Activated CD8-positive, alpha-beta T cell treated with anti-CD3 and anti-CD28 coated beads for 36 hours (primary cell): ENCODE results near the gene SLC8B1. TPM values are rescaled to one million over a fixed set of nuclear protein-coding genes. Genes with fewer than 3 reads are reported as not detected.

ENCODE experiments used
- ATAC-seq: fragments of 200-7000 bp; cut with Tn5 transposase; one replicate; pipeline ENCODE4 v1.10.0; 2021; ENCODE audit warnings: mild to moderate bottlenecking, moderate library complexity
- CTCF ChIA-PET: fragments of 350-600 bp; sonication (Branson Sonifier 250); formaldehyde crosslinking; loops from one replicate; lab custom pipeline; 2021; ENCODE audit warnings: antibody characterized with exemption; lab: Charles Lee
- POLR2A ChIA-PET: fragments of 350-600 bp; sonication (Branson Sonifier 250); formaldehyde crosslinking; loops from one replicate; lab custom pipeline; 2021; ENCODE audit warnings: antibody characterized with exemption; lab: Charles Lee
- DNase-seq: peaks from one replicate; pipeline ENCODE4 v3.0.0-alpha.2; 2020
- H3K27ac Mint-ChIP-seq: one replicate; pipeline ENCODE4 v1.8.0; 2021; ENCODE audit warnings: mild to moderate bottlenecking, mixed read lengths
- H3K27me3 Mint-ChIP-seq: one replicate; pipeline ENCODE4 v1.8.0; 2021; ENCODE audit warnings: mixed read lengths
- H3K36me3 Mint-ChIP-seq: one replicate; pipeline ENCODE4 v1.8.0; 2021; ENCODE audit warnings: low read depth, mixed read lengths
- H3K4me1 Mint-ChIP-seq: one replicate; pipeline ENCODE4 v1.8.0; 2021; ENCODE audit warnings: low read depth, mixed read lengths
- H3K4me3 Mint-ChIP-seq: one replicate; pipeline ENCODE4 v1.8.0; 2021; ENCODE audit warnings: mild to moderate bottlenecking, moderate library complexity, mixed read lengths
- H3K9me3 Mint-ChIP-seq: one replicate; pipeline ENCODE4 v1.8.0; 2021; ENCODE audit warnings: mixed read lengths
- intact Hi-C: fragments of 100-400 bp; cut with micrococcal nuclease; formaldehyde crosslinking; loops from one replicate; pipeline ENCODE4 v1.10.0; 2022
- total RNA-seq, 2 experiments: library from RNA; stranded (reverse); gene quantifications; one replicate each; pipeline ENCODE4 v1.2.3, GENCODE V29; 2021
- TF ChIP-seq, protein P1 (sequence below): fragments of 200-600 bp; IDR thresholded peaks from one replicate; pipeline ENCODE4 v1.8.0; 2022; ENCODE audit warnings: antibody characterized with exemption, mild to moderate bottlenecking

SLC8B1 gene
- total RNA-seq, 2 experiments from 2014 or later: 13.4 to 18.9 TPM

DNA sequence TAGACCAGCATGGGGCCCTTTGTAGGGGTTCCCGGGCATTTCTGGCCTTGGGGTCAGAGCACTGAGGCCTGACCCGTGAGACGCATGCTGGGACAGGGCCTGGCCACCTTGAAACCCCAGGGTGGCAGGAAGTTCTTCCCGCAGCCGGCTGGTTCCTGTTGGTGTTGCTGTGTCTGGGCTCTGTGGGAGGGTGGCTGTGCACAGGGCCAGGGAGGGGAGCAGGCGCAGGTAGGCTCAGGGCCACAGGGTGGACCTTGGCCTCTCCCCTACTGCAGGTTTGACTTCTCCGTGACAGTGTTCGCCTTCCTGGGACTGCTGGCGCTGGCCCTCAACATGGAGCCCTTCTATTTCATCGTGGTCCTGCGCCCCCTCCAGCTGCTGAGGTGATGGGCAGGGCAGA lies 48.2 kb downstream of the SLC8B1 start:
- CTCF ChIA-PET: no interaction called here
- intact Hi-C loops: no loop called here
- Mint-ChIP-seq H3K27ac (no peak overlapping the region), H3K36me3 (peaks cover 9% of the 10 kb centered on the region), H3K4me3 (no peak overlapping the region), H3K27me3 (no peaks in the 10 kb centered on the region), H3K4me1 (no peaks in the 10 kb centered on the region), H3K9me3 (no peaks in the 10 kb centered on the region)
- POLR2A ChIA-PET: no interaction called here
- DNase-seq: no peak
- no peak for ATAC-seq
- TF ChIP-seq, protein P1, sequence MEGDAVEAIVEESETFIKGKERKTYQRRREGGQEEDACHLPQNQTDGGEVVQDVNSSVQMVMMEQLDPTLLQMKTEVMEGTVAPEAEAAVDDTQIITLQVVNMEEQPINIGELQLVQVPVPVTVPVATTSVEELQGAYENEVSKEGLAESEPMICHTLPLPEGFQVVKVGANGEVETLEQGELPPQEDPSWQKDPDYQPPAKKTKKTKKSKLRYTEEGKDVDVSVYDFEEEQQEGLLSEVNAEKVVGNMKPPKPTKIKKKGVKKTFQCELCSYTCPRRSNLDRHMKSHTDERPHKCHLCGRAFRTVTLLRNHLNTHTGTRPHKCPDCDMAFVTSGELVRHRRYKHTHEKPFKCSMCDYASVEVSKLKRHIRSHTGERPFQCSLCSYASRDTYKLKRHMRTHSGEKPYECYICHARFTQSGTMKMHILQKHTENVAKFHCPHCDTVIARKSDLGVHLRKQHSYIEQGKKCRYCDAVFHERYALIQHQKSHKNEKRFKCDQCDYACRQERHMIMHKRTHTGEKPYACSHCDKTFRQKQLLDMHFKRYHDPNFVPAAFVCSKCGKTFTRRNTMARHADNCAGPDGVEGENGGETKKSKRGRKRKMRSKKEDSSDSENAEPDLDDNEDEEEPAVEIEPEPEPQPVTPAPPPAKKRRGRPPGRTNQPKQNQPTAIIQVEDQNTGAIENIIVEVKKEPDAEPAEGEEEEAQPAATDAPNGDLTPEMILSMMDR: no peak

DNA sequence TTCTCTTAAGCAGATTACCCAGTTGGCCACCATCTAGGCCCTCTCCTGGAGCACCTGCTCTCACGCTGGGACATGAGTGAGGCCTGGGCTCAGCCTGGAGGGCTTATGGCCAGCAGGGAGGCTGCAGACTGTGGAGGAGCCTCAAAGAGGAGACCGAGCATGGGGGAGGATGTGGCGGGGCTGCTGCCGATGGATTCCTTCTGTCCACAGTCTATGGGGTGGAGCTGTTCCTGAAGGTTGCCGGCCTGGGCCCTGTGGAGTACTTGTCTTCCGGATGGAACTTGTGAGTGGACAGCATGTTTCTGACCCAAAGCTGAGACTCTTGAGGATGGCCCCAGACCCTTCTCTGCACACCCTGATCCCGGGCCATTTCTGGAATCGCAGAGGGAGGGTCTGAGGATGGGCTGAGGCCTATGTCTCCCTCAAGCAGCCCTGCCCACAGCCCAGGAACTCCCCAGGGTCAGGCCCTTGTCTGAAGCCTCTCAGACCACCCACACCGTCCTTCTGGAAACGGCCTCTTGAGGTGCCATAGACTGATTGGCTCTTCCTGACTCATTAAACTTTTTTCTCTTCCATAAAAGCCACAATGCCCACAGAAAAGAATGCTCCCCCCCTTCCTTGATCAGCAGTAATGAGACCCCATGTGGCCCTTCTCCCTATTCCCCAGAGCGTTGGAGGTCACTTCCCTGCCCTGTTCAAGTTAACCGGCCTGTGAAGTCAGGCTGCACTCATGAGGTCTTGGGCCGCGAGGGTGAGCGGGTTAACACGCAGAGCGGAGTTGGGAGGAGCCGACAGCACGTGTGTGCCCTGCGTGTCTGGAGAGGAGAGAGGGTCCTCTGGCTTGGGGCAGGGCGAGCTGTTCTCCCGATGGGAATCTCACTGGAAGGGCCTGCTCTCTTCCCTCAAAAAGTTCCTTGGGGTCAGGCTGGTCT lies 49.0 kb downstream of the SLC8B1 start:
- Mint-ChIP-seq H3K27me3 (no peaks in the 10 kb centered on the region), H3K4me3 (no peak overlapping the region), H3K9me3 (no peaks in the 10 kb centered on the region), H3K4me1 (no peaks in the 10 kb centered on the region), H3K27ac (no peak overlapping the region), H3K36me3 (peaks cover 9% of the 10 kb centered on the region)
- DNase-seq (no peak), ATAC-seq (no peak)
- ChIA-PET CTCF (no interaction called here), POLR2A (no interaction called here)
- TF ChIP-seq, protein P1: no peak
- intact Hi-C loops: no loop called here

DNA sequence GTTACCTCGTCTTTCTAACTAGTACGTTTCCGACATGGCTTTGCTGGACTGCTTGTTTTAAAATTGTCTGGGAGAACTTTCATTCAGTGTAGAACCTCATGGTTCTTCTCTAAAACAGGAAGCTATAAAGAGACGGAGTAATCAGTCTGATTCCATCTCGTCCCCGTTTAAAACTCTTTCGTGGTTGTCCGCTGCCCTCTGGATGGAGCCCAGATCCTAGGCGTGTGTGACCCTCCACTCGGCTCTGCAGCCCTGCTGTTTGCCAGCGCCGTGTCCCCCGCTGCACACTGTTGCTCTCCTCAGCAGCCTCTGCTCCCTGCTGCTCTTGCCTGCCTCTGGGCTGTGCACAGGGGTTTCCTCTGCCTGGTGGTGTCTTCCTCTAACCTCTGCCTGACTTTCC lies 50.2 kb downstream of the SLC8B1 start:
- Mint-ChIP-seq H3K4me3 (no peak overlapping the region), H3K36me3 (peaks cover 9% of the 10 kb centered on the region), H3K27me3 (no peaks in the 10 kb centered on the region), H3K9me3 (no peaks in the 10 kb centered on the region), H3K4me1 (no peaks in the 10 kb centered on the region), H3K27ac (no peak overlapping the region)
- ATAC-seq: no peak
- ChIA-PET POLR2A (no interaction called here), CTCF (no interaction called here)
- no peak for DNase-seq
- TF ChIP-seq, protein P1: no peak
- intact Hi-C loops: no loop called here

DNA sequence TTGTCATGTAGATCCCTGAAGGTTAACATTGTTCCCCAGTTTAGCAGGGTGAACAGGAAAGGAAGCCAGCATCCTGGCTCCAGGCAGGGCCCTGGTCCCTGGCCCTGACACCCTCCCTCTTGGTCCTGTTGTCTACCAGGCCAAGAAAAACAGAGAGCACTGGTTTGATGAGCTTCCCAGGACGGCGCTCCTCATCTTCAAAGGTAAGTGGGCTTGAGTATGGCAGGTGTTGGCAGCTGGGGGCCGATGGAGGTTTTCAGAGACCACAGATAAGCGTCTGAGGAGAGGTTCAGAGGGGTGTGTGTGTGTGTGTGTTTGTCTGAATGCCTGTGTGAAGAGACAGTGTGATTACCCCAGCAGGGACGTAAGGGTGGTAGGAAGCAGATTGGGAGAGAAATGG lies 56.3 kb downstream of the SLC8B1 start:
- no peak overlapping the region for H3K4me3 Mint-ChIP-seq
- ChIA-PET POLR2A (interaction anchor here (0.6 kb wide), 1 partner anchor 73 kb away, joined by 3 read pairs; no protein-coding TSS in a partner anchor), CTCF (no interaction called here)
- peak overlapping the region; percentile 32 for H3K27ac Mint-ChIP-seq
- peaks cover 10% of the 10 kb centered on the region for H3K36me3 Mint-ChIP-seq
- TF ChIP-seq, protein P1: no peak
- H3K9me3 Mint-ChIP-seq: no peaks in the 10 kb centered on the region
- intact Hi-C loops: no loop called here
- H3K4me1 Mint-ChIP-seq: peaks cover 4% of the 10 kb centered on the region
- ATAC-seq (no peak), DNase-seq (no peak)
- H3K27me3 Mint-ChIP-seq: no peaks in the 10 kb centered on the region

DNA sequence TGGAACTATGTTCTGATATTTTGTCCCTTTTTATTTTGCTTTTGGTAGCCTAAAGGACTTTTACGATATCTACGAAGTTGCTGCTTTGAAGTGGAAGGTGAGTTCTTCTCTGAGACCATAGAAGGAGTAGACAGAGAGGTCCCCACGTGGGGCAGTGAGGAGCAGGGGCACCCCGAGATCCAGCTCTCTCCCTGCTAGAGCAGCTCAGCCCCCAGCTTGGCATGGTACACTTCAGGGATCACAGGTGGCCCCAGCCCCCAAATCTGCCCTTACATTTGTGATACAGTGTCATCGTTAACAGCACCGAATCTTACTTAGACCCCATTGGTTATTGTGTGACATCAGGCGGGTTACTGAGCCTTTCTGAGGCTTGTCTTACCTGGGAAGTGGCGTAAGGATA lies 56.8 kb downstream of the SLC8B1 start:
- H3K27ac Mint-ChIP-seq: no peak overlapping the region
- H3K27me3 Mint-ChIP-seq: no peaks in the 10 kb centered on the region
- TF ChIP-seq, protein P1: no peak
- H3K4me1 Mint-ChIP-seq: peaks cover 4% of the 10 kb centered on the region
- H3K4me3 Mint-ChIP-seq: no peak overlapping the region
- DNase-seq: no peak
- ChIA-PET CTCF (no interaction called here), POLR2A (interaction anchor here (0.6 kb wide), 1 partner anchor 73 kb away, joined by 3 read pairs; no protein-coding TSS in a partner anchor)
- H3K36me3 Mint-ChIP-seq: peaks cover 10% of the 10 kb centered on the region
- intact Hi-C loops: no loop called here
- ATAC-seq: no peak
- no peaks in the 10 kb centered on the region for H3K9me3 Mint-ChIP-seq
